ENCODE data around the gene AP3S2.

Gene AP3S2

GRCh38 chr15:89830639-89831038 lies 63.2 kb downstream of the AP3S2 start:
- no peak for DNase-seq

- DNase-seq: no peak
Measured at GRCh38 chr15:89829616-89830440, 64.0 kb downstream of the AP3S2 start.

GRCh38 chr15:89829161-89829560 lies 64.6 kb downstream of the AP3S2 start:
- no peak for DNase-seq

- no peak for DNase-seq
Measured at GRCh38 chr15:89828281-89829145, 65.3 kb downstream of the AP3S2 start.

- DNase-seq: no peak
Measured at GRCh38 chr15:89827829-89828228, 66.0 kb downstream of the AP3S2 start.

- DNase-seq: no peak
Measured at GRCh38 chr15:89826671-89827655, 66.8 kb downstream of the AP3S2 start.

- no peak for DNase-seq
Measured at GRCh38 chr15:89825271-89825940, 68.4 kb downstream of the AP3S2 start.

- no peak for DNase-seq
Measured at GRCh38 chr15:89824607-89824867, 69.3 kb downstream of the AP3S2 start.

GRCh38 chr15:89823836-89824606 lies 69.8 kb downstream of the AP3S2 start:
- DNase-seq: no peak

- DNase-seq: no peak
Measured at GRCh38 chr15:89822951-89823711, 70.7 kb downstream of the AP3S2 start.

- no peak for DNase-seq
Measured at GRCh38 chr15:89822611-89822950, 71.2 kb downstream of the AP3S2 start.

GRCh38 chr15:89822026-89822425 lies 71.8 kb downstream of the AP3S2 start:
- DNase-seq: no peak

GRCh38 chr15:89820666-89821611 lies 72.9 kb downstream of the AP3S2 start:
- DNase-seq: no peak

- no peak for DNase-seq
Measured at GRCh38 chr15:89818287-89818686, 75.5 kb downstream of the AP3S2 start.

GRCh38 chr15:89817701-89818280 lies 76.0 kb downstream of the AP3S2 start:
- no peak for DNase-seq

- no peak for DNase-seq
Measured at GRCh38 chr15:89815769-89816168, 78.0 kb downstream of the AP3S2 start.

GRCh38 chr15:89814112-89814742 lies 79.6 kb downstream of the AP3S2 start:
- DNase-seq: no peak

GRCh38 chr15:89813381-89814111 lies 80.2 kb downstream of the AP3S2 start:
- DNase-seq: no peak

All from NCI-H2029 (cell line).